ENCODE data around the gene GRXCR2. TPM values are rescaled to one million over a fixed set of nuclear protein-coding genes. Genes with fewer than 3 reads are reported as not detected.

The GRXCR2 gene
- total and polyA plus RNA-seq, 7 donors = not detected

DNA sequence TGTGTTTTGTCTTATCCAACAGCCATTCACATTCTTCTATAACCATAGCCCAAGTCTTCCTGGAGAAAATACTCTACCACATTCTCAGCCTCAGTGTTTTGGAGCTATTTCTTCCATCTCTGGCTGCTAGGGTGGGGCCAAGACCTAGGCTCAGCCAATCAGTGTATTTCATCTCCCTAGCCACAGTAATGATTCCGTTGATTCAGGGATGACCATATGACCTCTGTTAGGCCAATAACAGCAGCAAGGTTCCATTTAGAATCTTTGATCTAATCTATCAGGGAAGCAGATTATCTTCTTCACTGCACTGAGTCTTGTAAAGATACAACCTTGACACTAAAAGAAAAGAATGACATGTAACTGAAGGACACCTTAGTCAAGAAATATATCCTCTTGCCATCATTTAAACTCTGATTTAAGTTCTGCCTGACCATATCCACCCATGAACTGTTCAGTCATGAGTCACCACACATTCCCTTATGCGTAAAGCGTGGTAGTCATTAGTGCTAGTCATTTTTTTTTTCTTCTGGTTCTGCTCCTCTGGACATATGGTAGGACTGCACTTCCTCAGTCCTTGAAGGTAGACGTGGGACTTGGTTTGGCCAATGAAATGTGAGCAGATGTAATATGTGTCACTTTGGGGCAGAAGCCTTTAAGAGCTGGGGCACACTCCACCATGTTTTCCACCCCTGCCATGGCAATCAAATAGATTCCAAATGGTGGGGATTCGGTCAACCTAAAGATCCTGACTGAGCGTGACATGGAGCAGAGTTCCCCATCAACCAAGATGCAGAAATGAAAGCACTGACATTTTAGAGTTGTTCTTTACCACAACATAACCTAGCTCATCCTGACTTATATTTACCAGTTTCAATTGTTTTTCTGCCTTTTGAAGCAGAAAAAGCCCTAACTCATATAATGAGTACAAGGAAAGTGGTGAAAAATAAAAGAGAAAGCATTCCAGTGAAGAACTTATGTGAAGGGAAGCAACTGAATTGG lies 25.0 kb downstream of the GRXCR2 start:
- 84 to 87% (median 85%) methylated on average over 6 of the region's 6 CpGs for WGBS, 3 donors
- DNase-seq (no peak), ATAC-seq (no peak)
- TF ChIP-seq, protein P1, sequence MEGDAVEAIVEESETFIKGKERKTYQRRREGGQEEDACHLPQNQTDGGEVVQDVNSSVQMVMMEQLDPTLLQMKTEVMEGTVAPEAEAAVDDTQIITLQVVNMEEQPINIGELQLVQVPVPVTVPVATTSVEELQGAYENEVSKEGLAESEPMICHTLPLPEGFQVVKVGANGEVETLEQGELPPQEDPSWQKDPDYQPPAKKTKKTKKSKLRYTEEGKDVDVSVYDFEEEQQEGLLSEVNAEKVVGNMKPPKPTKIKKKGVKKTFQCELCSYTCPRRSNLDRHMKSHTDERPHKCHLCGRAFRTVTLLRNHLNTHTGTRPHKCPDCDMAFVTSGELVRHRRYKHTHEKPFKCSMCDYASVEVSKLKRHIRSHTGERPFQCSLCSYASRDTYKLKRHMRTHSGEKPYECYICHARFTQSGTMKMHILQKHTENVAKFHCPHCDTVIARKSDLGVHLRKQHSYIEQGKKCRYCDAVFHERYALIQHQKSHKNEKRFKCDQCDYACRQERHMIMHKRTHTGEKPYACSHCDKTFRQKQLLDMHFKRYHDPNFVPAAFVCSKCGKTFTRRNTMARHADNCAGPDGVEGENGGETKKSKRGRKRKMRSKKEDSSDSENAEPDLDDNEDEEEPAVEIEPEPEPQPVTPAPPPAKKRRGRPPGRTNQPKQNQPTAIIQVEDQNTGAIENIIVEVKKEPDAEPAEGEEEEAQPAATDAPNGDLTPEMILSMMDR (IDR thresholded peaks at IDR 0.05) = no peak
- Histone ChIP-seq H3K27ac (no peak overlapping the region), H3K9me3 (no peaks in the 10 kb centered on the region), H3K27me3 (ENCODE audit: insufficient read depth in 3 of 3, low read length in 2 of 3) (peaks cover 0 to 3% (median 0%) of the 10 kb centered on the region in 3 donors), H3K4me3 (no peak overlapping the region), H3K36me3 (ENCODE audit: insufficient read depth in 1 of 2, low read depth in 1 of 2) (no peaks in the 10 kb centered on the region), H3K4me1 (no peaks in the 10 kb centered on the region)
- intact Hi-C loops (cut with DNase I) = loop anchor here in 1 of 2 donors (10.0 kb wide), 1 partner anchor 197 kb away; no protein-coding TSS in a partner anchor

DNA sequence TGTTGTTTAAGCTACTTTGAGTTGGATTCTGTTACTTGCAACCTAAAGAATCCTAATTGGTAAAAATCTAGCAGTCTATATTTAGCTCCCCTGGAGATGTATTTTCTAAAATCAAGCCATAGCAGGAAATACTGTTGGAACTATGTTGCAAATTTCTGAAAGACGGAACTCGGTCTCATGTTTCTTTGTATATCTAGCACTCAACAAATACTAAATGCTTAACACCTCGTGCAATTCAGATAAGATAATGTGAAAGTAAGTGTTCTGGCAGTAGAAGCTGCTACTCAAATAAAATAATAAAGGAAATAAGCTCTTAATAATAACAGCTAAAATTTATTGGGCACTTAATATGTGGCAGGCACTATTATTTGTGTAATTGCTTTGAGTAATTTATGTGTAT lies 26.7 kb downstream of the GRXCR2 start:
- no peaks in the 10 kb centered on the region for H3K36me3 ChIP-seq (ENCODE audit: insufficient read depth in 1 of 2, low read depth in 1 of 2)
- H3K27ac ChIP-seq = no peak overlapping the region
- H3K27me3 ChIP-seq (ENCODE audit: insufficient read depth in 3 of 3, low read length in 2 of 3) = peaks cover 0 to 3% (median 0%) of the 10 kb centered on the region in 3 donors
- ATAC-seq (no peak), DNase-seq (no peak)
- TF ChIP-seq, protein P1 (IDR thresholded peaks at IDR 0.05) = no peak
- intact Hi-C loops (cut with DNase I) = loop anchor here in 1 of 2 donors (10.0 kb wide), 1 partner anchor 199 kb away; no protein-coding TSS in a partner anchor
- no peak overlapping the region for H3K4me3 ChIP-seq
- no peaks in the 10 kb centered on the region for H3K9me3 ChIP-seq
- 69 to 77% (median 76%) methylated on average over 3 of the region's 3 CpGs for WGBS, 3 donors
- no peaks in the 10 kb centered on the region for H3K4me1 ChIP-seq

DNA sequence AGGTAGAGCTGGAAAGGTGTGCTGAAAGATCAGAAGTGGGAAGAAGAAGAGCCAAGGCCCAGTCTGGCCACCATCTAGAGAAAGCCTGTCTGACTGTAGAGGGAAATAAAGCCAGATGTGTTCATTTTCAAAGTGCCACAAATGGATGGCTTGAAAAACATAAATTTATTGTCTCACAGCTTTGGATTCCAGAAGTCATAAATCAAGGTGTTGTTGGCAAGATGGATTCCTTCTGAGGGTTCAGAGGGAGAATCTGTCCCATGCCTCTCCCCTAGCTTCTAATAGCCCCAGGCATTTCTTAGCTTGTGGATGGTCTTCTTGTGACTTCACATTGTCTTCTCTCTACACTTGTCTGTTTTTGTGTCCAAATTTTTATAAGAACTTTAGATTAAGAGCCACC lies 31.5 kb downstream of the GRXCR2 start:
- no peaks in the 10 kb centered on the region for H3K9me3 ChIP-seq
- intact Hi-C loops (cut with DNase I) = loop anchor here in 1 of 2 donors (10.0 kb wide), 1 partner anchor 204 kb away; no protein-coding TSS in a partner anchor
- H3K27ac ChIP-seq = no peak overlapping the region
- no peaks in the 10 kb centered on the region for H3K4me1 ChIP-seq
- H3K27me3 ChIP-seq (ENCODE audit: insufficient read depth in 3 of 3, low read length in 2 of 3) = no peaks in the 10 kb centered on the region
- no peaks in the 10 kb centered on the region for H3K36me3 ChIP-seq (ENCODE audit: insufficient read depth in 1 of 2, low read depth in 1 of 2)
- DNase-seq (no peak), ATAC-seq (no peak)
- TF ChIP-seq, protein P1 (IDR thresholded peaks at IDR 0.05) = no peak
- H3K4me3 ChIP-seq = no peak overlapping the region

DNA sequence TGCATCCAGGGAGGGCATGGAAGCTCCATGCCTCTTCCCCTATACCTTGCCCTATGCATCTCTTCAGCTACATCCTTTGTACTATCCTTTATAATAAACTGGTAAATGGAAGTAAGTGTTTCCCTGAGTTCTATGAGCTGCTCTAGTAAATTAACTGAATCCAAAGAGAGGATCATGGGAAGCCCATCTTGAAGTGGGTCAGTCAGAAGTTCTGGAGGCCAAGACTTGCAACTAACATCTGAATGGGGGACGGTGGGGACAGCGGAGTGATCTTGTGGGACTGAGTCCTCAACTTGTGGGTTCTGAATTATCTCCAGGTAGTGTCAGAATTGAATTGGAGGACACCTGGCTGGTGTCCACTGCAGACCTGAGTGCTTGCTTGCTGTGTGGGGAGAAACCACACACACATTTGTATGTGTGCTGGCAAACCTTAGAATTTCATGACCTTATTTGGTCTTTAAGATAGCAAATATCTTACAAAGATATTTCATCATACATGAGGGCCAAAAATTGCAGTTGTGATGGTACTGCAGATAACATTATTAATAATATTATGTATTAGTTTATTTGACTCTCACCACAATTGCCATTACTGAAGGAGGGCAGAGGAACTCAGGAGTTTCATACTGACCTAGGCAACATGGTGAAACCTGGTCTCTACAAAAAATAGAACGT lies 32.2 kb downstream of the GRXCR2 start:
- Histone ChIP-seq H3K4me1 (no peaks in the 10 kb centered on the region), H3K9me3 (no peaks in the 10 kb centered on the region), H3K27ac (no peak overlapping the region), H3K4me3 (no peak overlapping the region), H3K36me3 (ENCODE audit: insufficient read depth in 1 of 2, low read depth in 1 of 2) (no peaks in the 10 kb centered on the region), H3K27me3 (ENCODE audit: insufficient read depth in 3 of 3, low read length in 2 of 3) (no peaks in the 10 kb centered on the region)
- intact Hi-C loops (cut with DNase I) = loop anchor here in 1 of 2 donors (10.0 kb wide), 1 partner anchor 204 kb away; no protein-coding TSS in a partner anchor
- WGBS, 3 donors = 86 to 90% (median 89%) methylated on average over 3 of the region's 3 CpGs
- TF ChIP-seq, protein P1 (IDR thresholded peaks at IDR 0.05) = no peak
- no peak for ATAC-seq
- no peak for DNase-seq
